CD14-positive monocyte (primary cell): ENCODE measurements around the gene MCOLN2. TPM values are rescaled to one million over a fixed set of nuclear protein-coding genes. Genes with fewer than 3 reads are reported as not detected.

Source experiments
- DNase-seq, 3 donors: peaks; one replicate each; pipeline ENCODE4 v3.0.0-alpha.2; 2011 to 2022
- H2AFZ ChIP-seq: 2 replicates; pipeline ENCODE4 v1.6.0; 2012; ENCODE audit warnings: mild to moderate bottlenecking, low read depth, low read length, inconsistent platforms; ENCODE audit not compliant: insufficient read depth, poor library complexity, severe bottlenecking
- H3K27ac ChIP-seq, 2 donors: 1 replicate in 1 of 2; 2 replicates in 1 of 2; pipeline ENCODE4 v1.5.1; 2012 to 2013; ENCODE audit warnings: low read length in 2 of 2, control low read depth in 1 of 2, inconsistent platforms in 1 of 2, low read depth in 1 of 2, mild to moderate bottlenecking in 1 of 2
- H3K27me3 ChIP-seq, 2 donors: one replicate each; pipeline versions ENCODE4 v1.6.0 to v1.6.1; 2011 to 2013; ENCODE audit warnings: low read length in 2 of 2; ENCODE audit not compliant: control insufficient read depth in 2 of 2, insufficient read depth in 2 of 2
- H3K36me3 ChIP-seq, 2 donors: replicated peaks in 1 of 2; 1 replicate in 1 of 2; 2 replicates in 1 of 2; pipeline versions ENCODE4 v1.5.1 to v1.6.1; 2012 to 2013; ENCODE audit warnings: low read length in 2 of 2, control low read depth in 1 of 2, inconsistent platforms in 1 of 2, mild to moderate bottlenecking in 1 of 2; ENCODE audit not compliant: insufficient read depth in 2 of 2, control insufficient read depth in 1 of 2
- H3K4me1 ChIP-seq, 2 donors: 1 replicate in 1 of 2; 2 replicates in 1 of 2; pipeline versions ENCODE4 v1.5.1 to v1.6.1; 2012 to 2013; ENCODE audit warnings: low read length in 2 of 2, control low read depth in 1 of 2, inconsistent platforms in 1 of 2, mild to moderate bottlenecking in 1 of 2, moderate library complexity in 1 of 2; ENCODE audit not compliant: insufficient read depth in 2 of 2, control insufficient read depth in 1 of 2
- H3K4me2 ChIP-seq: replicated peaks from 2 replicates; pipeline ENCODE3; 2012; ENCODE audit warnings: low read length, moderate library complexity, mild to moderate bottlenecking; ENCODE audit not compliant: poor library complexity, severe bottlenecking; ENCODE audit errors: extremely low read depth
- H3K4me3 ChIP-seq, 3 experiments: fragments of 200-600 bp in 1 of 3; sonication (generic) in 1 of 3; replicated peaks in 1 of 3; 1 replicate in 2 of 3; 2 replicates in 1 of 3; pipeline ENCODE4 v1.5.1; 2011 to 2013; ENCODE audit warnings: low read length in 3 of 3, mild to moderate bottlenecking in 3 of 3, control low read depth in 2 of 3, low read depth in 2 of 3, inconsistent platforms in 1 of 3, moderate library complexity in 1 of 3
- H3K79me2 ChIP-seq: 2 replicates; pipeline ENCODE4 v1.6.0; 2012; ENCODE audit warnings: mild to moderate bottlenecking, control low read depth, inconsistent platforms, low read length, moderate library complexity; ENCODE audit not compliant: insufficient read depth
- H3K9ac ChIP-seq: 2 replicates; pipeline ENCODE4 v1.6.0; 2017; ENCODE audit warnings: low read length, mild to moderate bottlenecking; ENCODE audit not compliant: insufficient read depth, poor library complexity, severe bottlenecking
- H3K9me3 ChIP-seq, 2 donors: replicated peaks in 1 of 2; 1 replicate in 1 of 2; 2 replicates in 1 of 2; pipeline versions ENCODE4 v1.5.1 to v1.6.1; 2012 to 2013; ENCODE audit warnings: low read length in 2 of 2, control low read depth in 1 of 2; ENCODE audit not compliant: control insufficient read depth in 1 of 2, insufficient read depth in 1 of 2
- H4K20me1 ChIP-seq: 2 replicates; pipeline ENCODE4 v1.6.0; 2012; ENCODE audit warnings: mild to moderate bottlenecking, low read length, control low read depth, moderate library complexity; ENCODE audit not compliant: insufficient read depth
- H3K27ac Mint-ChIP-seq, 7 donors: one replicate each; pipeline ENCODE4 v1.8.0; 2020; ENCODE audit warnings: mild to moderate bottlenecking in 7 of 7, mixed read lengths in 7 of 7, moderate library complexity in 6 of 7, inconsistent platforms in 2 of 7
- H3K27me3 Mint-ChIP-seq, 3 donors: one replicate each; pipeline ENCODE4 v1.8.0; 2021 to 2022; ENCODE audit warnings: low read depth in 3 of 3, mild to moderate bottlenecking in 3 of 3, mixed read lengths in 3 of 3, moderate library complexity in 3 of 3, inconsistent platforms in 1 of 3
- H3K36me3 Mint-ChIP-seq, 2 donors: one replicate each; pipeline ENCODE4 v1.8.0; 2020; ENCODE audit warnings: mixed read lengths in 2 of 2, inconsistent platforms in 1 of 2, mild to moderate bottlenecking in 1 of 2
- H3K4me1 Mint-ChIP-seq: one replicate; pipeline ENCODE4 v1.8.0; 2020; ENCODE audit warnings: mild to moderate bottlenecking, mixed read lengths
- H3K4me3 Mint-ChIP-seq, 2 donors: one replicate each; pipeline ENCODE4 v1.8.0; 2020; ENCODE audit warnings: mild to moderate bottlenecking in 2 of 2, mixed read lengths in 2 of 2, moderate library complexity in 1 of 2
- H3K9me3 Mint-ChIP-seq, 7 donors: one replicate each; pipeline ENCODE4 v1.8.0; 2020 to 2022; ENCODE audit warnings: mixed read lengths in 7 of 7, mild to moderate bottlenecking in 6 of 7, moderate library complexity in 6 of 7, inconsistent platforms in 2 of 7
- WGBS: methylation state at CpG from one replicate; pipeline ENCODE4 v1.1.5; 2013; ENCODE audit warnings: missing lambda C conversion rate; ENCODE audit not compliant: insufficient coverage; 5-methylcytosine and 5-hydroxymethylcytosine counted together
- intact Hi-C, 2 donors: fragments of 100-400 bp; cut with micrococcal nuclease; formaldehyde crosslinking; loops; one replicate each; pipeline versions ENCODE4 v1.15.0 to v1.15.1; 2023
- polyA plus RNA-seq, 3 donors: library from polyadenylated mRNA; depleted of rRNA in 1 of 3; unstranded in 2 of 3; stranded (reverse) in 1 of 3; fragments of 300-500 nt in 2 of 3; fragments of >200 nt in 1 of 3; fragmentation: Illumina TruSeq in 2 of 3; gene quantifications; 1 replicate in 2 of 3; 2 replicates in 1 of 3; pipeline ENCODE4 v1.2.3, GENCODE V29; 2012 to 2021
- TF ChIP-seq, protein P1 (sequence below): fragments of 200-600 bp; IDR thresholded peaks from one replicate; pipeline ENCODE4 v1.8.0; 2022; ENCODE audit warnings: antibody characterized with exemption, mild to moderate bottlenecking

Gene MCOLN2
- polyA plus RNA-seq, 3 donors: 0.51 to 2.7 (median 1.1) TPM

GRCh38 chr1:84877592-84877991 is 119.3 kb downstream of the MCOLN2 start:
- Histone ChIP-seq H3K9me3 (no peaks in the 10 kb centered on the region), H3K79me2 (no peaks in the 10 kb centered on the region), H2AFZ (no peak overlapping the region), H3K27me3 (peaks cover 1 to 3% of the 10 kb centered on the region in 2 donors), H3K4me2 (no peak overlapping the region), H4K20me1 (no peaks in the 10 kb centered on the region), H3K9ac (no peak overlapping the region), H3K36me3 (no peaks in the 10 kb centered on the region), H3K4me3 (no peak overlapping the region), H3K27ac (no peak overlapping the region), H3K4me1 (no peaks in the 10 kb centered on the region)
- Mint-ChIP-seq H3K27ac (no peak overlapping the region), H3K9me3 (peaks cover 2 to 12% (median 6%) of the 10 kb centered on the region in 7 donors), H3K36me3 (no peaks in the 10 kb centered on the region), H3K4me1 (no peaks in the 10 kb centered on the region), H3K4me3 (no peak overlapping the region), H3K27me3 (peaks cover 7 to 10% (median 7%) of the 10 kb centered on the region in 3 donors)
- 100% methylated on average over 1 of the region's 4 CpGs for WGBS
- no peak for DNase-seq
- intact Hi-C loops: no loop called here
- TF ChIP-seq, protein P1, sequence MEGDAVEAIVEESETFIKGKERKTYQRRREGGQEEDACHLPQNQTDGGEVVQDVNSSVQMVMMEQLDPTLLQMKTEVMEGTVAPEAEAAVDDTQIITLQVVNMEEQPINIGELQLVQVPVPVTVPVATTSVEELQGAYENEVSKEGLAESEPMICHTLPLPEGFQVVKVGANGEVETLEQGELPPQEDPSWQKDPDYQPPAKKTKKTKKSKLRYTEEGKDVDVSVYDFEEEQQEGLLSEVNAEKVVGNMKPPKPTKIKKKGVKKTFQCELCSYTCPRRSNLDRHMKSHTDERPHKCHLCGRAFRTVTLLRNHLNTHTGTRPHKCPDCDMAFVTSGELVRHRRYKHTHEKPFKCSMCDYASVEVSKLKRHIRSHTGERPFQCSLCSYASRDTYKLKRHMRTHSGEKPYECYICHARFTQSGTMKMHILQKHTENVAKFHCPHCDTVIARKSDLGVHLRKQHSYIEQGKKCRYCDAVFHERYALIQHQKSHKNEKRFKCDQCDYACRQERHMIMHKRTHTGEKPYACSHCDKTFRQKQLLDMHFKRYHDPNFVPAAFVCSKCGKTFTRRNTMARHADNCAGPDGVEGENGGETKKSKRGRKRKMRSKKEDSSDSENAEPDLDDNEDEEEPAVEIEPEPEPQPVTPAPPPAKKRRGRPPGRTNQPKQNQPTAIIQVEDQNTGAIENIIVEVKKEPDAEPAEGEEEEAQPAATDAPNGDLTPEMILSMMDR: no peak

GRCh38 chr1:84876353-84876752 is 120.6 kb downstream of the MCOLN2 start:
- no peak overlapping the region for H3K27ac ChIP-seq
- H3K9ac ChIP-seq: no peak overlapping the region
- 93% methylated on average over 2 of the region's 5 CpGs for WGBS
- H4K20me1 ChIP-seq: no peaks in the 10 kb centered on the region
- no peak overlapping the region for H3K4me2 ChIP-seq
- Mint-ChIP-seq H3K4me1 (no peaks in the 10 kb centered on the region), H3K27ac (no peak overlapping the region), H3K9me3 (peaks cover 0 to 6% (median 0%) of the 10 kb centered on the region in 7 donors), H3K27me3 (peaks cover 7 to 14% (median 9%) of the 10 kb centered on the region in 3 donors), H3K4me3 (no peak overlapping the region), H3K36me3 (no peaks in the 10 kb centered on the region)
- H3K9me3 ChIP-seq: no peaks in the 10 kb centered on the region
- no peak overlapping the region for H2AFZ ChIP-seq
- intact Hi-C loops: no loop called here
- TF ChIP-seq, protein P1: no peak
- no peak overlapping the region for H3K4me3 ChIP-seq
- no peaks in the 10 kb centered on the region for H3K79me2 ChIP-seq
- H3K36me3 ChIP-seq: no peaks in the 10 kb centered on the region
- DNase-seq: no peak
- H3K4me1 ChIP-seq: no peaks in the 10 kb centered on the region
- peaks cover 4 to 11% of the 10 kb centered on the region in 2 donors for H3K27me3 ChIP-seq

Other genes with a start within 250 kb of the MCOLN2 start
- not detected for gene LPAR3, start 103.9 kb downstream of the MCOLN2 start, polyA plus RNA-seq
- gene MCOLN3, start 51.4 kb upstream of the MCOLN2 start, polyA plus RNA-seq: under 1 TPM in 1 of 3 donors, not detected in 2; 0.03 TPM
- not detected for gene SYDE2, start 203.9 kb upstream of the MCOLN2 start, polyA plus RNA-seq